GM19468 (cell line): ENCODE results near the gene SLC16A10.
"Not testable (repeated sequence)": the region's sequence is repeated elsewhere in the genome, so short reads cannot be mapped to it uniquely, and the experiment has no call there.

ENCODE experiments used
- ATAC-seq: cut with Tn5 transposase; IDR thresholded peaks from one replicate; pipeline ENCODE4 v1.9.1; 2021; ENCODE audit warnings: mild to moderate bottlenecking, moderate library complexity, moderate number of reproducible peaks; ENCODE audit not compliant: unreplicated experiment; ENCODE audit errors: extremely low read depth

Gene SLC16A10

DNA sequence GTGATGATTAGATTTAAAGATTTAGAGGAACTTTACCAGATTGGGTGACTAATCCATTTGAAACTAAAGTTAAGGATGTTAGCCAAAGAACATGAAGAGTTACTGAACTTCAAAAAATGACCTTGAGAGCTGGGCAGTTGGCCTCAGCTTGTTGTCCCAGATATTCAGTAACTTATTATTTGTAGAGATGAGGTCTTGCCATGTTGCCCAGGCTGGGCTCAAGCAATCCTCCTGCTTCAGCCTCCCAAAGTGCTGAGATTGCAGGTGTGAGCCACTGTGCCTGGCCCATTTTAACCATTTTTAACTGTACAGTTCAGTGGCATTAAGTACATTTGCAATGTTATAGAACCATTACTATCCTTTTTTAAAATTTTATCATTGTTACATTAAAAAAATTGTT, 161.5 kb downstream of the SLC16A10 start:
- ATAC-seq: no peak

DNA sequence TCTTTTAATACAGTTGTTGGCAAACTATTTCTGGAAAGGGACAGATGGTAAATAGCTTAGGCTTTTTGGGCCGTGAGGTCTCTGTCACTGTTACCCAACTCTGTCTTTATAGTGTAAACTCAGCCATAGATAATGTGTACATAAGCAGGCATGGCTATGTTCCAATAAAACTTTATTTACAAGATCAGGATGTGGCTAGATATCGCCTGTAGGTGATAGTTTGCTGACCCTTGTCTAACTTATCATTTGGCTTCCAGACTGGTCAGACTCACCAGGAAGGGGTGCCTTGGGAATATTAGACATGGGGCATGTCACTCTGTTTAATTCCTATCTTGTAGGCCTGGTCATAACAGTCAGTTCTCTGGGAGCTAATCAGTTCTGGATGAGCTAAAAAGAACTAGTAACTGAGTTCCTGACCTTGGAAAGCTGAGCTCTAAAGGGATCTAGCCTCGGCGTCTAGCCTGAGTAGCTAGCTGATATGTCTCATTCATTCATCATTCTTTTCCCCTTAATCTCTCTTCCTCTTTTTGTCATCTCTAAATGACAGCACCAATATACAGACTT, 163.6 kb downstream of the SLC16A10 start:
- no peak for ATAC-seq

DNA sequence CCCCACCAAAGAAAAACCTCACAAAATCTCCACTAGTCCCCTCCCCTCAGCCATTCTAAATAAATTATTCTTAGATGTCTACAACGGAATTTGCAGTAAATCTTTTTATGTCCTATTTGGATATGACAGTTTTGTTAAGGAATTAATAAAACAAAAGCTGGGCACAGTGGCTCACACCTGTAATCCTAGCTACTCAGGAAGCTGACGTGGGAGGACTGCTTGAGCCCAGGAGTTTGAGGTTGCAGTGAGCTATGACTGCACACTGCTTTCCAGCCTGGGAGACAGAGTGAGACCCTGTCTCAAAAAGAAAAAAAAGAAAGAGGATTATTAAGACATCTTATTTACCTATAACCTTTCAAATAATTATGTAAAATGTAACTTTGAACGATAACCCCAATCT, 165.4 kb downstream of the SLC16A10 start:
- no peak for ATAC-seq

DNA sequence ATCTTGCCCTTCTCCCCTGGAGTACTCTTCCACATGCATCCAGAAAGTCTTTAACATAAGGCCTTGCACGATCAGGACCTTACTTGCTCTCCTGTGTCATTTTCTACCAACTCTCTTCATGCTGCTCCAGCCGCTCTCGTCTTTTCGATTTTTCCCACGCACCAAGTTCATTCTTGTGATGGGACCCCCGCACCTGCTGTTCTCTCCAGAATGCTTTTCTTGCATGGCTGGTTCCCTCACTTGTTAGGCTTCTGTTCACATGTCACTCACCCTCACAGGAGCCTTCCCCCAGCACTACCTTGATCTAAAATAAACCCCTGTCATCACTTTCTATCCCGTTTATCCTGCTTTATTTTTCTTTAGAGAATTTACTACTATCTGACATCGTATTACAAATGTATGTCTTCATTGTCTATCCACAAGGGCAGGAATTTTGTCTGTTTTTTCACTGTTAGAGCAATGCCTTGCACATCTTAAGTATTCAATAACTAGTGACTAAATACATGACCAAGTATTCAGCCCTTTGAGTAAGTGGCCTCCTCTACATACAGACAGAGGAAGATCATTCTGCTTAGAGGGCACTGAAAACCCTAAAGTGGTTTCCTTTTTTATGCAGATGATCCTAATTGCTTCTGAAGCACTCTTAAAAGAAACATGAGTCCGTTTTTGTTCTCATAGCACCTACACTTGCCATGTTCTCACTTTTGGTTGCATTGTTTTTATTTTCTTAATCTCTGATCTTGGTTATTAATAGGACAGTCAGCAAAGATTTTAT, 166.9 kb downstream of the SLC16A10 start:
- ATAC-seq: no peak

DNA sequence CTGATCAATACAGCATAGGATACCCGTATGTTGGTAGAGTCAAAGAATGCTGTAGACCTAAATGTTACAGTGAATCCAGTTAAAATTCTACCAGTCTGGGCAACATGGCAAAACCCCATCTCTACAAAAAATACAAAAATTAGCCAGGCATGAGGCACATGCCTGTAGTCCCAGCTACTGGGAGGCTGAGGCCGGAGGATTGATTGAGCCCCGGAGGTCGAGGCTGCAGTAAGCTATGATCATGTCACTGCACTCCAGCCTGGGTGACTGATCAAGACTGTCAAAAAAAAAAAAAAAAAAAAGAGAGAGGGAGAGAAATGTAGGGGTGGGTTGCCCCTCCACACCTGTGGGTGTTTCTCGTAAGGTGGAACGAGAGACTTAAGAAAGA, 167.5 kb downstream of the SLC16A10 start:
- no peak for ATAC-seq

DNA sequence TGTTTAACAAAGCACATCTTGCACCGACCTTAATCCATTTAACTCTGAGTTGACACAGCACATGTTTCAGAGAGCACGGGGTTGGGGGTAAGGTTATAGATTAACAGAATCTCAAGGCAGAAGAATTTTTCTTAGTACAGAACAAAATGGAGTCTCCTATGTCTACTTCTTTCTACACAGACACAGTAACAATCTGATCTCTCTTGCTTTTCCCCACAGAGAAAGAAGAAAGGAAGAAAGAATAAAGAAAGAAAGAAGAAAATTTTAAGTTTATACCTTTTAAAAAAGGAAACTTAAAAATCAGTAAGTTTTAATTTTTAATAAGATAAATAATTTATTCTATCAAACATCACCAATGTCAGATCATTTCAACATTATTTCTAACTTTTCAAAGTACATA, 168.5 kb downstream of the SLC16A10 start:
- not testable (repeated sequence) for ATAC-seq

DNA sequence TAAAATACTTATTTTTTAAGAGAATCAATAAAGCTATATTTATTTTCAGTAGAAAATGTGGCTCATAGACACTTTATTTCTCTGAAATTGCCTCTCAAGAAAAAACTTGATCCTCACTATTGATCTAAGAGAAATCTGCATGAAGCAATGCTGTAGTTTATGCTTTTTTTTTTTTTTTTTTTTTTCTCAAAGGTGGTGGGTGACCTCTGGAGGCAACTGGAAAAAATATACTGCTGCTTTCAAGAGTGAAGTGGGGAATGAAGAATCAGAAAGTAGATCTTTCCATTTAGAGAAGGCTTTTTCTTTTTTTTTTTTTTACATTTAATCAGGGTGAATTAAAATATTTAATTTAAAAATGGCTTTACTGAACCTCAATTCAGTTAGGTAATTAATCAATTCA, 169.3 kb downstream of the SLC16A10 start:
- ATAC-seq: no peak

DNA sequence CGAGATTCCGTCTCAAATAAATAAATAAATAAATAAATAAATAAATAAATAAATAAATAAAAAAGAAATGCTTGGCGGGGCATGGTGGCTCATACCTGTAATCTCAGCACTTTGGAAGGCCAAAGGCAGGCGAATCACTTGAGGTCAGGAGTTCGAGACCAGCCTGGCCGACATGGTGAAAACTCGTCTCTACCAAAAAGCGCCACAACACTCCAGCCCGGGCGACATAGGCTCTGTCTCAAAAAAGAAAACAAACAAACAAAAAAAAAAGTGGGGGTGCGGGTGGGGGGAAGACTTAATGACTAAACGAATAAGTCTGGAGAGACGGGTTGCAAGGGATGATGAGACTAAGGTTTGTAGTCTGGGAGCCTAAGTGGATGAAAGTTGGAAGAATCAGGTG, 170.7 kb downstream of the SLC16A10 start:
- ATAC-seq: no peak

DNA sequence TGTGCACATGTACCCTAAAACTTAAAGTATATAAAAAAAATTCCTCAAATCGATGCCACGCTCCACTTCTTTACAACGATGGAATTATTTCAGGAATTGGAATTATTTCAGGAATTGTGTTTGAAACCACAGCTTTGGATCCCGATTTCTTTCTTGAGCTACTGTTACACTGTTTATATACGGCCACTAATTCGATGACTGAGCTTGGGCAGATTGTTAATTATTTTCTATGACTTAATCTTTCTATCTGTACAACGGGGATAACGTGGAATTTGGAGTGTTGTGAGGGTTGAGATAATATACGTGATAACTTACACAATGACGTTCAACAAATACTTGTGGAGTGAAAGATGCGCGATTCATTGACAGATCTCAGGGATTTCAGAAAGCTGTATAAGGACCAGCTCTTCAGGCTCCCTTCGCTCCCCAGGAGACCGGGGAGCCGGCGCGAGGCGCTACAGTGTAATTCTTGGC, 171.3 kb downstream of the SLC16A10 start:
- no peak for ATAC-seq

DNA sequence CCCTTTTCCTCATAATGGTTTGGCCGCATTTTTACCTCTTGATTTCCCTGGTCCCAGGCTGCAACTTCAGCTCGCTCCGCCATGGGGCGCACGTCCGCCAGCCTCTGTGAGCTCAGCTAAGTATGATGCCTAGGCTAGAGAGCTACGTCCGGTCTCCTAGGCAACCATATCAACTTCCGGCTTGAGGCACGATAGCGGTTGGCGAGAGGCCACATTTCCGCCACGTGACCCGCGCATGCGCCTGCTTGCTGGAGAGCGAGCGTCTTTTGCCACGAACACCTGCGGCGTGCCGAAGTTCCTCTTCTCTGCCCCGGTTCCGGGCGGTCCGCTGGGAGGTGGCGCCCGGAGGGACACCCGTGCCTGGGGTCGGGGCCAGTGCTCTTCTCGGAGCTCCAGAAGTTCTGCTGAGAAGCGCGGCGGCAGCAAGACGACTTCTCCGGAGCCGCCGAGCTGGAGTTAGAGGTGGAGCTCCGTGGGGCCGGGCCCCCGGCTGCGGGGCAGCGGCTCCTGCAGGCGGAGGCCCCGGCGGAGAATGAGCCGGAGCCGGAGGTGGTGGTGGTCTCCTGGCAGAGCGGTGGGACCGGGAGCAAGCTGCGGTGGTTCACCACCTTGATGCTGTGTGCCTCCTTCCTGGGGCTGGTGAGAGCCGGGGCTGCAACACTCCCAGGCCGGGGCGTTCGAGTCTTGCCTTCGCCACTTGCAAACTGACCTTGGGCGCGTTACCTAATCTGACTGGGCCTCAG, 172.0 kb downstream of the SLC16A10 start:
- ATAC-seq: peak; percentile 97

DNA sequence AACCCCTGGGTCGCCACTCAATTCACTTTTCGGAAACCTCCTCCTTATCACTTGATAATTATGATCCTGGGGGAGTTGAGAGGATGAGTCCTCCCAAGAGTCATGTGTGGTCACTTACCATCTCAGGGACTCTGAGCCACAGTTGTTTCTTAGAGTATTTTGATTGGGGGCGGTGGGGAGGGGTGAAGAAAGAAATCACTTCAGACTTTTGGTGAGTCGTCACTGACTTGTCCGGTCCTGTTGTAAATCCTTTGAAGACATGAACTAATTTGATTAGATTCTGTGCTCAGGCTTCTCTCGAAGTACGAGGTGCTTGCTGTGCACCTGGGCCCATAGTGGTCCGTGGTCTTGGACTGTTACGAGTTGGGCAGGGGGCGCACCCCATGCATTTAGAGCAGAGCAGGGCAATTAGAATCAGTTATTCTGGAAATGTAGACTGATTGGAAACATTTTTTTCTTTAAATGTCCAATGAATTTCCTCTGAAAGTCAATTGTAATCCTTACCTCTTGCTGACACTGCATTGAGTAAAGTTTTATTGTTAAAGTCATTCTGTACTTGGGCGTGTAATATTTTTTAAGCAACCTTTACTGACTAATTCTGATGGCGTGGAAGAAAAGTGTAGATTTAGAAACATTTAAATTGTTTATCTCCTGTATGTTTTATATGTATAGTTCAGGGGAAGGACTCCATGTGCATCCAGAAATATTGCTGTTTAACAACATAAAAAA, 173.4 kb downstream of the SLC16A10 start:
- no peak for ATAC-seq

DNA sequence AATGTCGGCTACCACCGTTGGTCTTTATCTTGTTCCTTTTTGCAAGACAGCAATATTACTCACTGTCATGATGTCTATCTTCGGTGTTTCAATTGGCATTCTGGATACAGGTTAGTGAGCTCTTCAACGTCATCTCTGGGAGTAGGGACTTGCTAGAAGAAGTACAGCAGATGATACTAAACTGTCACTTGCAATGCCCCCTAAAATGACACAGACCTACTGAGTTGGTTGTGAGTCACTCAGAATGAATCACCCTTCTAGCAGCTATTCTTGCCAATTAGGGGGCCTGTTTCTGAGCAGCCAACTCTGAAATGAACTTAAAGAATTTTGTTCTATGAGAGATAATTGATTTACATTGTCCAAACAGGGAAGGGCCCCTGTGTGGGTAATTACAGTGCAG, 176.5 kb downstream of the SLC16A10 start:
- ATAC-seq: no peak

DNA sequence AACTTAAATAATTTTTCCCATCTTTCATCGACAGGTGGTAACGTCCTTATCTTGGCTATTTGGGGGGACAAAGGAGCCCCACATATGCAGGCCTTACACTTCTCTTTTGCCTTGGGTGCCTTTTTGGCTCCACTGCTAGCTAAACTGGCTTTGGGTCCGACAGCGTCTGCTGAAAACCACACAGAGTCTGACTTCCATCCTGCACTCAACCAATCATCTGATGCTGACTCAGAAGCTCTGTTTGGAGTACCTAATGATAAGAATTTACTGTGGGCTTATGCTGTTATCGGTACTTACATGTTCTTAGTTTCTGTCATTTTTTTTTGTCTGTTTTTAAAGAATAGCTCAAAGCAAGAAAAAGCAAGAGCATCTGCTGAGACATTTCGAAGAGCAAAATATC, 178.5 kb downstream of the SLC16A10 start:
- ATAC-seq: no peak

DNA sequence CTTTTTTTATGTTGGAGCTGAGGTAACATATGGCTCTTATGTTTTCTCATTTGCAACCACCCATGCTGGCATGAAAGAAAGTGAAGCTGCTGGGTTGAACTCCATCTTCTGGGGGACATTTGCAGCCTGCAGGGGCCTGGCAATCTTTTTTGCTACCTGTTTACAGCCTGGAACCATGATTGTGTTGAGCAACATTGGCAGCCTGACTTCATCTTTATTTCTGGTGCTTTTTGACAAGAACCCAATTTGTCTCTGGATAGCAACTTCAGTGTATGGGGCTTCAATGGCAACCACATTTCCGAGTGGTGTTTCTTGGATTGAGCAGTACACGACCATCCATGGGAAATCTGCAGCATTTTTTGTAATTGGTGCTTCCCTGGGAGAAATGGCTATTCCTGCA, 179.0 kb downstream of the SLC16A10 start:
- ATAC-seq: no peak

DNA sequence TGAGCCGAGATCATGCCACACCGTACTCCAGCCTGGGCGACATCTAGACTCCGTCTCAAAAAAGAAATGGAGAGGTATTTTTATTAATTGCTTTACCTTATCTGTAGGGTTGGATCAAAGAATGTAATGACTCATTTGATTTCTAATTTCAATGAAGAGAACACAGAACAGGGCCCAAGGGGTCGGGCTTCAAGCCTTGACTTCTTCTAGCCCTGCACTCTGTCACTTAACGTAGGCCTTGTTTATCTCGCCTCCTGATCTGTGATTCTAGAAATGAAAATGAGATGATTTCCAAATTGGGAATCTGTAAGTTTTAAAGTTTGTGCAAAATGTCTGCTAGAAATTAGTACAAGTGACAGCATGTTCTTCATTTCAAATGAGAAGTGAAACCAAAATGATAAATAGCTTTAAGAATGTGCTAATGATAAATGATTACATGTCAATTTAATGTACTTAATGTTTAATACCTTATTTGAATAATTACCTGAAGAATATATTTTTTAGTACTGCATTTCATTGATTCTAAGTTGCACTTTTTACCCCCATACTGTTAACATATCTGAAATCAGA, 180.5 kb downstream of the SLC16A10 start:
- no peak for ATAC-seq

DNA sequence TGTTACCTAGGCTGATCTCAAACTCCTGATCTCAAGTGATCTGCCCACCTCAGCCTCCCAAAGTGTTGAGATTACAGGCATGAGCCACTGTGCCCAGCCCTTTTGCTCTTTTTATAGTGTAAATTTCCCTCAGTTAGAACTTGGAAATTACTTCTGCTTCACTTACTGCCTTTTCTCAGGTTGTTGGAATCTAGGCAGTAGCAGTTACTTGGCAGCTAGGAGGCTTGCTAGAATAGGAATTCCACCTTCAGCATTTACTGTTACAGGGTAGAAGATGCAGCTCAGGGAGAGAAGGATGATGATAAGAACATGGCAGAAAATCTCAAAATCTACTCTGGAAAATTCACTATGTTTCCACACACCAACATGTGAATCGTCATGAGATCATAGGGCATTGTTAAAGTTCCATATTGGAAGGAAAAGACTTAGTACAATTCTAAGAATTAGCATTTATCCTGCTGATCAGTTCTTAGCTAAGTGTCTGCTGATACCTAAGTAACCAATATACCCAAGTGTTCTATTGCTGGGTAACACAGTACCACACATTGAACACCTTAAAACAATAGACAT, 182.2 kb downstream of the SLC16A10 start:
- ATAC-seq: no peak

DNA sequence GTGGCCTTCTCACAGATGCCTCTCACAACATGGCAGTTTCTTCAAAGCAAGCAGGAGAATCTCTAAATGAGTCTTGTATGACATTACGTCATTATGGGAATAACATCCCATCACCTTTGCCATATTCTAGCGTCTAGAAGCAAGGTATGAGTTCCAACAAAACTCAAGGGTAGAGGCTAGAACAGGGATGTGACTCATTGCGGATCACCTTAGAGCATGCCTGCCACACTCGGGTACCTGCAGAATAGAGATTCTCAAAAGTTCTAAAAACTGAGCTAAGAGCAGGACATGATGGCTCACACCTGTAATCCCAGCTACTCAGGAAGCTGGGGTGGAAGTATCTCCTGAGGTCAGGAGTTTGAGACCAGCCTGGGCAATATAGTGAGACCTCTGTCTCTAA, 182.8 kb downstream of the SLC16A10 start:
- ATAC-seq: no peak

DNA sequence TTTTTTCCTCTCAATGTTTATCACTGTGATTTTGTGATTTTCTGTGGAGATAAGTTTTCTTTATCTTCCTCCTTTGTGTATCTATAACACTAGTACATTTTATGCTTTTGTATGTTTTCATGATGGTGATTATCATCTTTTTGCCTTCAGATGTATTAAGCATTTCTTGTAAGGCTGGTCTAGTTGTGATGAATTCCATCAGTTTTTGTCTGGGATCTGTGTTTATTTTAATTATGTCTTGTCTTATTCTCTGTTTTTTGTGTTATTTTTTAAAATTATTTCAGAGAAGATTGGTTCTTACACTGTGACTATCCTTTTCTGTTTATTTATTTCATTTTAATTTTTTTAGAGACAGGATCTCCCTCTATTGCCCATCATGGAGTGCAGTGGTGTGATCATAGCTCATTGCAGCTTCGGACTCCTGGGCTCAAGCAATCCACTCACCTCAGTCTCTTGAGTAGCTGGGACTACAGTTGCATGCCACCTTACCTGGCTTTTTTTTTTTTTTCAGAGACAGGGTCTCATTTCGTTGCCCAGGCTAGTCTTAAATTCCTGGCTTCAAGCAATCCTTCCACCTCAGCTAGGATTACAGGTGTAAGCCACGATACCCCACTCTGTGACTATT, 187.4 kb downstream of the SLC16A10 start:
- ATAC-seq: no peak

DNA sequence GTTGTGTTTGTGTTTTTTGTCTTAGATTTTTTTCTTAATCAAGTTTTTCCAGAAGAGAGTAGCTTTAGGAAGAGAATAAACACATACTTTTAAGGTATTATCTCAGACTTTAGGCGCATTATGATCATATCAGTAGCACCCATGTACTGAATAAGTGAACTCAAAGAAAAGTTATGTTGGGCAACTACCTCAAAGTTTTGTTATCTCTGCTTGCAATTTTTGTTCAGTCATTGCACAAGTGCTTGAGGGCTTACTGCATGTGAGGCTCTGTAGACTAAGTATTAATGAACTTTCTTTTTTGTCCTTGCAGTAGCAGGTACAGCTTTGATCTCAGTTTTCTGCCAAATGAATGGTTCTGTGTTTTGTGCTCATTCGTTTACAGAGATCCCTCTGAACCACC, 189.0 kb downstream of the SLC16A10 start:
- ATAC-seq: no peak

DNA sequence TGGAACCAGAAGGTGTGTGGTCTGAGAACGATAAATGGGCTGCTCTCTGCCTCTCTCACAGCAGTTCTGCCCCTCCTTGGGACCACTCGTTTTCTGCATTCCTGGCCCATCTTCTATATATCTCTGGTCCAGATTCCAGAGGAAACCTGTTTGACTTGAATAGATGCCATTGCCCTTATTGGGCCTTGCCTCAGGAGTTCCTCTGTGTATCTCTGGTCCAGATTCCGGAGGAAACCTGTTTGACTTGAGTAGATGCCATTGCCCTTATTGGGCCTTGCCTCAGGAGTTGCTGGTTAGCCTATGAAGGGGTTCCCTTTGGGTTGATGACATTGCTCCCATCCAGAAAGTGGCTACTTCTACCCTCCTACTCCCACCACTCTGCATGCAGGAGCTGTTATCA, 189.4 kb downstream of the SLC16A10 start:
- ATAC-seq: no peak
